HT1080 (cell line): Measurements from ENCODE around the gene CAMK2A. TPM values are rescaled to one million over a fixed set of nuclear protein-coding genes. Genes with fewer than 3 reads are reported as not detected.

Source experiments
- DNase-seq: peaks from one replicate; pipeline ENCODE4 v3.0.0-alpha.2; 2015; ENCODE audit warnings: low read depth
- total RNA-seq: library from RNA; depleted of rRNA; stranded (reverse); fragments of >200 nt; shearing (Covaris generic); gene quantifications from 2 replicates; pipeline ENCODE4 v1.2.3, GENCODE V29; 2014

The CAMK2A gene
- total RNA-seq, 1 experiment from 2014 or later: not detected

DNA sequence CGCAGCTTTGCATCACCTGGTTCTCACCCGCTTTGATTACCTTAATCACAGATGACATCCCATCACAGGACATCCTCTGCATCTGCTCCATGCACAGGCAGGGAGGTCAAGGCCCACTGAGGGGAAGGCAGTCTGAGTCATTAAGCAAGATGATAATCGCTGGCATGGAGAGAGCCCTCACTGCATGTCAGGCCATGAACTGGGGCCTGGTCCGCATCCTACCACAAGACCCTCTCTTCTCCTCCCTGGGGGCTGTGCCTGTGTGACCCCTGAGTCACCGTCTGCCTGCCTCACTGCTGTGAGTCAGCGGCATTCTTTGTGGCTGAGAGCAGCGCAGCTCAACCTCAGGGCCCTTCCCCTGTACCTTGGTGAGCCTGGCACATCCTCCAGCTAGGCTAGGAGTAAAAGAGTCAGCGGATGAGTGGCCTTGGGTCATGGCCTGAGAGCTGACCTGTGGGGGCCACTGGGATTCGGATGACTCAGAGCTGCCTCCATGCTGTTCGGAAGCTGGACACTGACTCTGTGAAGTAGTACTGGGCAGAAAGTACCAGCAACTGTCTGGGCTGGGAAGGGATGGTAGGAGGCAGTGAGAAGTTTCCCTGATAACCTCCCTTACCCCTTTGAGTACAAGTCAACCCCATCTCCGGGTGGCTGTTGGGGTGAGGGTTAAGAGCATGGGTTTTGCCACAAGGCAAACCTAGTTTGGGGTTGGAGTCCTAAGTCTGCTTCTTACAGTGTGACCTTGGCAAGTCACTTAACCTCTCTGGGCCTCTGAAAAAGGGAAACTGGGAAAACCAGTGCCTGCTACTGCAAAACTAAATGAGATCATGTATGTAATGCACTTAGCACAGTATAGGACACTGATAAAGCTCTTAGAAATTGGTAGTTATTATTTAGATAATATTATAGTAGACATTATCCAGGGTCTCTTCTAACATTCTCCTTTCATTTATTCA is 27.8 kb upstream of the CAMK2A start:
- peak; percentile 99 for DNase-seq

- DNase-seq: no peak
Measured at GRCh38 chr5:150316320-150316719, 26.7 kb upstream of the CAMK2A start.

- no peak for DNase-seq
Measured at GRCh38 chr5:150315245-150315644, 25.7 kb upstream of the CAMK2A start.

GRCh38 chr5:150313921-150314716 is 24.5 kb upstream of the CAMK2A start:
- DNase-seq: no peak

GRCh38 chr5:150313501-150313900 is 23.9 kb upstream of the CAMK2A start:
- DNase-seq: no peak

GRCh38 chr5:150312518-150312917 is 22.9 kb upstream of the CAMK2A start:
- DNase-seq: no peak

- DNase-seq: no peak
Measured at GRCh38 chr5:150311015-150311692, 21.6 kb upstream of the CAMK2A start.

GRCh38 chr5:150310246-150310645 is 20.7 kb upstream of the CAMK2A start:
- DNase-seq: no peak

- DNase-seq: no peak
Measured at GRCh38 chr5:150309886-150310239, 20.3 kb upstream of the CAMK2A start.

- DNase-seq: no peak
Measured at GRCh38 chr5:150309101-150309885, 19.7 kb upstream of the CAMK2A start.

DNA sequence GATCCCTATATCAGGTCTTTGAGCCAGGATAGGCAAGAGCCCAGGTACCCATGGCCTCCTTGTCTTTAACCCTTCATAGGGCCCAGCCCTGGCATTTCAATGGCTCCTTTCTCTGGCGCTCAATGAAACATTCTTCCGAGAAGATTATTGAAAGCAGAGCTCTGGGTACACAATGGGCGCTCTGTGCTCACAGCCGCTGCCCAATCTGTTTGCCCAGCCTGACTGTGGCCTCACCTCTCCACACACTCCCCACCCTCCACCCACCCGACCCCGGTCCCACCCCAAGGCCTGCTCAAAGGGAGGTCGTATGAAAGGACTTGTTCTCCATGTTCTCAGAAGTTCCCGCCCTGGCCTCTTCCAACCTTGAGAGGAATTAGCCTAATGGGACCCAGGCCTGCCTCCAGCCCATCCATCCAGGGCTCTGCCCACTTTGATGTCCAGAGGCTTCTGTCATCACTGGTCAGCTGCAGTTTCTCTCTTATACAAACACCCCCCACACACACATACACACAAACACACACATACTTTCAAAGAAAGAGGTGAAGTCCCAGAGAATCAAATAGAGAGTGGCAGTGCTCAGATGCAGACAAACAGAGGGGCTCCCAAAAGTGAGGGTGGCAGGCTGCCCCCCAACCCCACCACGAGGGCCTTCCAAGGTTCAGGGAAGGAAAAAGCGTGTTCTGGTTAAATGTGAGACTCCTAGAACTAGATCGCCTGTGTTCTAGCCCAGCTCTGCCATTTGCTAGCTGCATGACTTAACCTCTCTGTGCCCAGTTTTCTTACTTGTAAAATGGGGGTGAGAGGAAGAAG is 18.2 kb upstream of the CAMK2A start:
- no peak for DNase-seq

DNA sequence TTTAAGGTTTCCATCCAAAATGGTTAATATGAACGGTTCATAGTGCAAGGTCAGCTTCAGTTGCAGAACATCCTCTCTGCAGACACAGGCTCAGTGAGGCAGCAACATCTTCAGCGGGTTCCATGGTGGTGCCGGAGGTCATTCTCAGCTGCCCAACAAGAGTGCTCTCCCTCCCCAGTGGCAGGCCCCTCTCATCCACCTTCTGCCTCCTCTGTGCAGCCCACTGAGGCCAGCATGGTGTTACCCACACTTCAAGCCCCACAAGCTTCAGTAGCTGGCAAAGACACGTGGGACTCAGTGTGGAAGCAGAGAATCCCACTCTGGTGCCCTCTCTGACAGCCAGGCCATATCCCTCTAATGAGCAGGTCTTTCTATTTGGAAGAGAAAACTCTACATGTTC is 17.2 kb upstream of the CAMK2A start:
- no peak for DNase-seq

GRCh38 chr5:150305557-150305956 is 16.0 kb upstream of the CAMK2A start:
- no peak for DNase-seq

DNA sequence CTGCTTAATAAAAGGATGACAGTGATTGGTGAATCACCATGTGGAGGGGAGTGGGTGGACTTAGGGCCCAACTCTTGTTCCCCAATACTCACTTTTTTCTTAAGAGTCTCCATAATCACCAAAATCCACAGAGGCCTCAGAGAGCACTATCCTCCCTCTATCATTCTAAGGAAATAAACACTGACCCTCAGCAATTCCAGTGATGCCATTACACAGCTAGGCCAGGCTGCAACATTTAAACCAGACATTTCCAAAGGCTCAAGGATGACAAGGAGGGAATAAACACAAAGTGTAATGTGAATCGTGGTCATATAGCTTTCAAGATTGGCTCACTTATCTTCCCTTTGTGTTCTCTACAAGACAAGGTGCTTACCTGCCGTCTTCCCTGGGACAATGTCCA is 15.5 kb upstream of the CAMK2A start:
- no peak for DNase-seq

- no peak for DNase-seq
Measured at GRCh38 chr5:150304481-150305081, 15.0 kb upstream of the CAMK2A start.

DNA sequence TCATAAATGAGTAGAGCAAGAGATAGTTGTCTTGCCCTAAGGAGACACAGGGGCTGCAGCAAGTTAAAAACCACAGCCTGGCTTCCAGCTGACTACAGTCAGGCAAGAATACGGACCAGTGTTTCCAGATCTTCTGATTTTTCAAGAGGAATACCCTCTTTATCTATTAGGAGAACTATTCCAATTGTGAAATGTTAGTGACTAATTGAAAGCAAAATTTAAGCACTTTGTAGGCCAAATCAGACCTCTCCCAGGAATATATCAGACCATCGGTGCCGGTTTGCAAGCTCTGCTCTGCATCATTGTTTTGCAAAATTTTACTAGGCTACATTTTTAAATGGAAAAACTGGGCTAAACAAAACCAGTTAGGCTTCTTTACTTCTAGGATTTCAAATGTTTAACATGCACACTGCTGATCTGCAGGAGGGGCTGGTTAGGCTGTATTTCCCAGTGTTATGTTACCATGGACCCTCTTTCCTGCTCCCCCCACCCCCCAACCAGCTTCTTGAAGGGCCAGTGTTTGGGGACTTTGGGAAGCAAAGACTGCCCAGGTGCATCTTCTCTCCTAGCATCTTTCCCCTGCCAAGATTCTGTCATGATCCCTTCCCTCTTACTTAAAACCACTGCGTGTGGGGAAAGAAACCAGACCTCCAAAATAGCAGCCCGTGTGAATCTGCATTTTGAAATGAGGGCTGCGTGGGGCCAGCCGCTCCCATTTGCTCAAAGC is 14.2 kb upstream of the CAMK2A start:
- DNase-seq: no peak

GRCh38 chr5:150303070-150303615 is 13.6 kb upstream of the CAMK2A start:
- no peak for DNase-seq

- no peak for DNase-seq
Measured at GRCh38 chr5:150302301-150303069, 12.9 kb upstream of the CAMK2A start, which contains the start of gene ARSI. ARSI (minus strand) TSS chr5:150302905; CDS start chr5:150302373, 532 bp downstream.
